Right cardiac atrium (tissue), 5 donors: ENCODE measurements around the gene PRSS48. TPM values are rescaled to one million over a fixed set of nuclear protein-coding genes. Genes with fewer than 3 reads are reported as not detected.
A peak's percentile ranks its signal among the peaks of the same experiment; 100 is the strongest.
"Not testable (repeated sequence)": the region's sequence is repeated elsewhere in the genome, so short reads cannot be mapped to it uniquely, and the experiment has no call there.

ENCODE experiments used
- ATAC-seq, 2 donors: fragments of 200-7000 bp; cut with Tn5 transposase; one replicate each; pipeline versions ENCODE4 v1.8.0 to v1.9.1; 2020; ENCODE audit warnings: moderate library complexity in 2 of 2, mild to moderate bottlenecking in 1 of 2
- DNase-seq, 3 donors: peaks; one replicate each; pipeline ENCODE4 v3.0.0-alpha.2; 2020
- H3K27ac ChIP-seq: one replicate; pipeline ENCODE4 v1.5.1; 2013; ENCODE audit warnings: mild to moderate bottlenecking, low read length, control low read depth, moderate library complexity
- H3K27me3 ChIP-seq: one replicate; pipeline ENCODE4 v1.6.1; 2013; ENCODE audit not compliant: control insufficient read depth, insufficient read depth
- H3K4me1 ChIP-seq: one replicate; pipeline ENCODE4 v1.6.1; 2013; ENCODE audit warnings: low read length; ENCODE audit not compliant: control insufficient read depth, insufficient read depth
- H3K4me3 ChIP-seq: one replicate; pipeline ENCODE4 v1.5.1; 2013; ENCODE audit warnings: low read length, control low read depth
- H3K9me3 ChIP-seq: one replicate; pipeline ENCODE4 v1.6.1; 2013; ENCODE audit warnings: low read length; ENCODE audit not compliant: control insufficient read depth
- WGBS: extraction: QIAGEN DNeasy Blood & Tissue Kit; methylation state at CpG from one replicate; pipeline ENCODE4 v1.1.7; 2013; 5-methylcytosine and 5-hydroxymethylcytosine counted together
- intact Hi-C, 4 donors: fragments of 100-400 bp; cut with DNase I; formaldehyde crosslinking; loops; one replicate each; pipeline versions ENCODE4 v1.11.0 to v1.14.0; 2022 to 2023
- polyA plus RNA-seq: library from polyadenylated mRNA; stranded (reverse); fragments of 200-250 nt; gene quantifications from one replicate; pipeline ENCODE4 v1.2.3, GENCODE V29; 2013
- total RNA-seq, 4 donors: library from RNA; stranded (reverse); fragmentation: NEBNext Ultra II Directional; extraction: Animal tissue kit (Norgen Biotek cat#: 25700); gene quantifications; one replicate each; pipeline ENCODE4 v1.2.1, GENCODE V29; 2021
- donor health status: healthy with polysubstance abuse.
- donor health status: DM: no; HTN: yes; CAD: no.
- donor health status: DM: no; HTN: no; CAD: no.
- donor health status: DM: no; HTN: yes; CAD: no; lungs with severe emphysema.
- donor health status: DM: yes; HTN: yes; CAD: no.

Gene PRSS48
- total and polyA plus RNA-seq, 5 donors: not detected

DNA sequence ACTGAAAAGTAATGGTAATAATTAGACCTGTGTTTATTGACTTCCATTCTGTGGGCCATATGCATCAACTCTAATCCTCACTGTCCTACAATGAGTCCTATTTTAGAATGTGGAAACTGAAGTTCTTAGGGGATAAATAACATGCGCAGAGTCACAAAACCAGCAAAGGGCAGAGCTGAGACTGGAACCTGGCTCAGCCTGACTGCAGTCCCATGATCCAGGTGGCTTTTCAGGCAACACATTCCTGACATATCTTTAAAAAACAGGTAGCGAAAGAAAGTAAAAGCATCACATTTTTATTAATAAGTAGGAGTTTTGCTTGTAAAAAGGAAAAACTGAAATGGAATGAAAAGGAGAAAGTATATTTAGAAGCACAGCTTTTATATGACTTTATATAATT is 34.7 kb upstream of the PRSS48 start:
- 92% methylated on average over 2 of the region's 2 CpGs for WGBS

DNA sequence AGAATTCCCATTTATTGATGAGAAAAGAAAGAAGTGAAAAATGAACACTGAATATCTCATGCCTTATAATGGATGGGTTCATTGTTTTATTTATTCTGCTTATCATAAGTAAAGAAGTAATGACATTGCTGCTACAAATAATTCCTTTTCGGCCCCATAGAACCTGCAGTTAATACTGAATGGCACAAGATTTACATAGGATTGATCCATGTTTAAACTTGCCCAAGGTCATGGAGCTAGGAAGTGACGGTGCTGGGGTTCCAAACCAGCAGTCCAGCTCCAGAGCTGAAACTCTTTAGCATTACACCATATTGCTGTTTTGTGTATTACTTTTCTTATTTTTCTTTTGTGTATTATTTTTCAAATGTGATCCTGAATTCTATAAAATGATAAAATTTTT is 30.2 kb upstream of the PRSS48 start:
- no peak overlapping the region for H3K27ac ChIP-seq
- intact Hi-C loops: no loop called here
- ATAC-seq (no peak), DNase-seq (no peak)
- no peaks in the 10 kb centered on the region for H3K27me3 ChIP-seq
- H3K9me3 ChIP-seq: no peaks in the 10 kb centered on the region
- peaks cover 4% of the 10 kb centered on the region for H3K4me1 ChIP-seq
- WGBS: 94% methylated on average over 2 of the region's 2 CpGs
- no peak overlapping the region for H3K4me3 ChIP-seq

More for the DNA sequence above, 34.7 kb upstream of the PRSS48 start:
- no peak overlapping the region for H3K4me3 ChIP-seq
- no peaks in the 10 kb centered on the region for H3K9me3 ChIP-seq
- intact Hi-C loops: no loop called here
- H3K4me1 ChIP-seq: peaks cover 3% of the 10 kb centered on the region
- ATAC-seq (no peak), DNase-seq (no peak)
- no peaks in the 10 kb centered on the region for H3K27me3 ChIP-seq
- H3K27ac ChIP-seq: no peak overlapping the region

DNA sequence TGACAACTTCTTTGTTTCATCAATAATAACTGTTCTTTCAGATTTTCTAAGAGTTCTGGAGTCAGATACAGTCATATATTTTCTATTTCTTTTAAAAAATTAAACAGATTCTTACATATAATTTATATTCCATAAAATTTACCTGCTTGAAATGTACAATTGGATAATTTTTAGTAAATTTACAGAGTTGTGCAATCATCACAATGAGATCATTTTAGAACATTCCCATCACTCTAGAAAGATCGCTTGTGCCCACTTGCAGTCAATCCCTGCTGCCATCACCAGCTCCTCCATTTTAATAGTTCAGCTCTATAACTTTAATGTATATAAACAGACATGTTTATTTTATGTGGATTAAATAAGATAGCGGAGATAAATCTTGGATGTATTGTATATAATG is 29.6 kb upstream of the PRSS48 start:
- no peak for DNase-seq
- no peak for ATAC-seq
- no peak overlapping the region for H3K27ac ChIP-seq
- no peak overlapping the region for H3K4me3 ChIP-seq
- intact Hi-C loops: no loop called here
- H3K4me1 ChIP-seq: peaks cover 8% of the 10 kb centered on the region
- no peaks in the 10 kb centered on the region for H3K9me3 ChIP-seq
- no peaks in the 10 kb centered on the region for H3K27me3 ChIP-seq
- 97% methylated on average over 2 of the region's 2 CpGs for WGBS

GRCh38 chr4:151248519-151248918 is 28.4 kb upstream of the PRSS48 start:
- intact Hi-C loops: no loop called here
- DNase-seq (no peak), ATAC-seq (no peak)
- 96% methylated on average over 2 of the region's 2 CpGs for WGBS
- Histone ChIP-seq H3K27ac (no peak overlapping the region), H3K27me3 (no peaks in the 10 kb centered on the region), H3K4me1 (peaks cover 11% of the 10 kb centered on the region), H3K9me3 (no peaks in the 10 kb centered on the region), H3K4me3 (no peak overlapping the region)

DNA sequence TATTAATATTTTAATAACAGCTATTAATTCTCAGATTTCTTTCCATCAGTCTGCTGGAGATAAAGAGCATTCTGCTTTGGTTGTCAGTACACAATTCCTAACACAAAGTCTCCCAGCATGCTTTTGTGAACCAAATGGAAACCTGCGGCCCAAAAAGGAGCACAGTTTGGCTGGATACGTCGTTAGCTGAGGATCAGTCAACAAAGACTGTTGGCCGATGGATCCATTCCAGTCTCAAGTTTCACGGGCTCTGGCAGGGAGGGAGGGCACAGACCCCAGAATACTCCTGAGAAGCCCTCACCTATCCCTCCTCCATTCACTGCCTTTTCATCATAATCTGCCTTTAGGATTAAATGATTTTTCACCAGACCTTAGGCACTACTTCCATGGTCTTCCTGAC is 26.3 kb upstream of the PRSS48 start:
- H3K27ac ChIP-seq: no peak overlapping the region
- peaks cover 11% of the 10 kb centered on the region for H3K4me1 ChIP-seq
- DNase-seq (no peak), ATAC-seq (no peak)
- no peaks in the 10 kb centered on the region for H3K9me3 ChIP-seq
- 78% methylated on average over 5 of the region's 5 CpGs for whole genome bisulfite sequencing
- intact Hi-C loops: no loop called here
- no peaks in the 10 kb centered on the region for H3K27me3 ChIP-seq
- H3K4me3 ChIP-seq: no peak overlapping the region

DNA sequence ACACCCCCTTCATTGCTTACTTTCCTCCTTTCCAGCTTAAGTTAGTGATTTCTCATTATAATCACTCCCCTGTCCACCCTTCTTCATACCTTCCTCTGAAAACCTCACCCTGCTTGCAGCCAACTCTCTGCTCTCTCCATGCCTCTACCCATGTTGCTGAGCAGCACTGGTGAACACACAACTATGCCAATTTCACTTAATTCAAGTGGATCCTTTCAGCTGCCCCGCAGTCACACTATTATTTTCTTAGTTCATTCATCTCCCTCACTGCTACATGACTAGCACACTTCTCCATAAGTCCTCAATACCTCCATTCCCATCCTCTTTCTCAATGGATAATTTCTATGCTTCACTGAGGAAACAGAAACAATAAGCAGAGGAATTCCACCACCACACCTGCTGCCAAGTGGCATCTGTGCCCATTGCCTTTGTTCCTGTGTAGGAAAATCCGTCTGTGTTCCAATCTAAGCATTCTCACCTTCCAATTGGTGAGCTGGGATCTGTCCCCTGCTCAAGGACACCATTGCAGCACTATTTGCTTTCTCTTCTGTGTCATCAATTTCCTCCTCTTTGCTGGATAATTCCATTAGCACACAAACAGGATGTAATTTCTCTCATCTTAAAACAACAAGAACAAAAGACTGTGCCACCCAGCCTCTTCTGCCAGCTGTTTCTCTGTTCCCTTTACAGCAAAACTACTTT is 25.2 kb upstream of the PRSS48 start:
- no peaks in the 10 kb centered on the region for H3K27me3 ChIP-seq
- peaks cover 11% of the 10 kb centered on the region for H3K4me1 ChIP-seq
- no peak for DNase-seq
- intact Hi-C loops: no loop called here
- no peak overlapping the region for H3K4me3 ChIP-seq
- H3K27ac ChIP-seq: no peak overlapping the region
- no peak for ATAC-seq
- no peaks in the 10 kb centered on the region for H3K9me3 ChIP-seq
- WGBS: 25% methylated on average over 2 of the region's 2 CpGs

- DNase-seq: peak in 1 of 3 donors; percentile 33
- intact Hi-C loops, H3K4me3 ChIP-seq, H3K9me3 ChIP-seq, H3K27ac ChIP-seq, H3K27me3 ChIP-seq, ATAC-seq: not testable (repeated sequence)
- 99% methylated on average over 16 of the region's 28 CpGs for WGBS
- peaks cover 11% of the 10 kb centered on the region for H3K4me1 ChIP-seq
Measured at GRCh38 chr4:151255226-151255625, 21.7 kb upstream of the PRSS48 start.

DNA sequence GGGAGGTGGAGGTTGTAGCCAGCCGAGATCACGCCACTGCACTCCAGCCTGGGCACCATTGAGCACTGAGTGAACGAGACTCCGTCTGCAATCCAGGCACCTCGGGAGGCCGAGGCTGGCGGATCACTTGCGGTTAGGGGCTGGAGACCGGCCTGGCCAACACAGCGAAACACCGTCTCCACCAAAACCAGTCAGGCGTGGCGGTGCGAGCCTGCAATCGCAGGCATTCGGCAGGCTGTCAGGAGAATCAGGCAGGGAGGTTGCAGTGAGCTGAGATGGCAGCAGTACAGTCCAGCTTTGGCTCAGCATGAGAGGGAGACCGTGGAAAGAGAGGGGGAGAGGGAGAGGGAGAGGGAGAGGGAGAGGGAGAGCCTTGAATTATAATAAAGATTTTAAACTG is 21.3 kb upstream of the PRSS48 start:
- H3K27ac ChIP-seq, ATAC-seq, H3K27me3 ChIP-seq, intact Hi-C loops, H3K4me3 ChIP-seq, H3K9me3 ChIP-seq: not testable (repeated sequence)
- WGBS: 95% methylated on average over 17 of the region's 17 CpGs
- peaks cover 10% of the 10 kb centered on the region for H3K4me1 ChIP-seq
- DNase-seq: peak in 1 of 3 donors; percentile 47

DNA sequence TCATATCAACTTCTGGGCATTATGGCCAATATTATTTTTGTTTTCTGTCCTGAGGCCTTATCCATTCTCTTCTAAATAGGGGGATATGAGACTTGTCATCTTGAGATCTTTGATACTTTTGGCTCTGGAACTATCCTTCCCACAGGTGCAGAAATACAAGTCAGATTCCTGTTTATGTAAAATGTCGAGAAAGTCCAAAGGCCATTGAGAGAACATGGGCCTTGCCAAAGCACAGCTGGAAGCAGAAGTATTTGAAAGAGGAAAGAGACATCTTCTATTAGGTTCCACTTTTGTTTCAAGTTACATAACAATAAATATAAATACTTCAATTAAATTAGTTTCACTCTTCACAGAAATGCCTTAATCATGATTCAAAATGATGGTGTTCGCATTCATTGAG is 20.8 kb upstream of the PRSS48 start:
- ATAC-seq: no peak
- no peak overlapping the region for H3K27ac ChIP-seq

GRCh38 chr4:151257704-151258103 is 19.3 kb upstream of the PRSS48 start:
- Histone ChIP-seq H3K27ac (peak overlapping the region; percentile 53), H3K27me3 (no peaks in the 10 kb centered on the region), H3K4me1 (peaks cover 7% of the 10 kb centered on the region), H3K9me3 (no peaks in the 10 kb centered on the region), H3K4me3 (no peak overlapping the region)
- ATAC-seq (peak in 1 of 2 donors; percentile 48), DNase-seq (no peak)
- WGBS: 80% methylated on average over 4 of the region's 4 CpGs
- intact Hi-C loops: no loop called here

More for the DNA sequence above, 20.8 kb upstream of the PRSS48 start:
- 83% methylated on average over 2 of the region's 2 CpGs for WGBS
- no peak overlapping the region for H3K4me3 ChIP-seq
- no peak for DNase-seq
- H3K4me1 ChIP-seq: peaks cover 9% of the 10 kb centered on the region
- no peaks in the 10 kb centered on the region for H3K27me3 ChIP-seq
- H3K9me3 ChIP-seq: no peaks in the 10 kb centered on the region
- intact Hi-C loops: no loop called here

DNA sequence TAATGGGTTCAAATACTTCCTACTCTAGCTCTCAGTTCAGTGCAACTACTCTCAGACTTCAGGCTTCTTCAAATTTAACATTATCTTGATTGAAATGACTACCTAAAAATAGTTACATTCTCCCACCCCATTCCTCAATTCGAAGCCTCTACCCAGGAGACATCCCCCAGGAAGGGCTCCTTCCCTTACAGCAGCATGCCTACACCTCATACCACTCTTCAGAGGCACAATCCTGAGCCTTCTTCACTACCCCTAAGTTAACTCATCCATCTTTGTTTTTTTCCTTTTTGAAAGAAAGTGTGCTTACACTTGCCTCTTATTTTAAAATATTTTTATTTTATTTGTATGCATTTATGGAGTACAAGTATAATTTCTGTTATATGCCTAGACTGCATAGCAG is 17.2 kb upstream of the PRSS48 start:
- Histone ChIP-seq H3K9me3 (no peaks in the 10 kb centered on the region), H3K27me3 (no peaks in the 10 kb centered on the region), H3K27ac (no peak overlapping the region), H3K4me1 (peaks cover 7% of the 10 kb centered on the region), H3K4me3 (no peak overlapping the region)
- intact Hi-C loops: no loop called here
- 68% methylated on average over 1 of the region's 1 CpG for WGBS
- DNase-seq (no peak), ATAC-seq (no peak)

- Histone ChIP-seq H3K4me1 (peaks cover 7% of the 10 kb centered on the region), H3K27me3 (no peaks in the 10 kb centered on the region), H3K27ac (no peak overlapping the region), H3K4me3 (no peak overlapping the region), H3K9me3 (no peaks in the 10 kb centered on the region)
- WGBS: 97% methylated on average over 2 of the region's 2 CpGs
- no peak for ATAC-seq
- no peak for DNase-seq
- intact Hi-C loops: no loop called here
Measured at GRCh38 chr4:151260526-151260925, 16.4 kb upstream of the PRSS48 start.
